Natural killer cell (primary cell): ENCODE results near the gene PAN2. TPM values are rescaled to one million over a fixed set of nuclear protein-coding genes. Genes with fewer than 3 reads are reported as not detected.
A peak's percentile ranks its signal among the peaks of the same experiment; 100 is the strongest.

Source experiments
- ATAC-seq, 3 donors: fragments of 150-1000 bp in 2 of 3; fragments of 200-7000 bp in 1 of 3; cut with Tn5 transposase; 1 replicate in 1 of 3; 2 replicates in 2 of 3; pipeline ENCODE4 v1.10.0; 2021; ENCODE audit warnings: mild to moderate bottlenecking in 2 of 3, moderate library complexity in 2 of 3
- DNase-seq, 2 donors: peaks; one replicate each; pipeline versions ENCODE4 v3.0.0 to v3.0.0-alpha.2; 2013 to 2021; ENCODE audit warnings: mixed read lengths in 1 of 2
- H3K27ac ChIP-seq: one replicate; pipeline ENCODE4 v1.5.1; 2013; ENCODE audit warnings: mild to moderate bottlenecking, low read length
- H3K27me3 ChIP-seq: one replicate; pipeline ENCODE4 v1.6.1; 2013; ENCODE audit warnings: low read length; ENCODE audit not compliant: control insufficient read depth, insufficient read depth
- H3K36me3 ChIP-seq: one replicate; pipeline ENCODE4 v1.6.1; 2013; ENCODE audit warnings: low read length; ENCODE audit not compliant: control insufficient read depth, insufficient read depth
- H3K4me1 ChIP-seq: one replicate; pipeline ENCODE4 v1.6.1; 2013; ENCODE audit warnings: low read length; ENCODE audit not compliant: control insufficient read depth, insufficient read depth
- H3K4me3 ChIP-seq: one replicate; pipeline ENCODE4 v1.5.1; 2013; ENCODE audit warnings: low read length
- H3K9me3 ChIP-seq: one replicate; pipeline ENCODE4 v1.6.1; 2013; ENCODE audit warnings: low read length; ENCODE audit not compliant: control insufficient read depth, insufficient read depth
- H3K27ac Mint-ChIP-seq, 2 donors: one replicate each; pipeline ENCODE4 v1.8.0; 2022; ENCODE audit warnings: mild to moderate bottlenecking in 2 of 2, mixed read lengths in 2 of 2, moderate library complexity in 1 of 2
- H3K27me3 Mint-ChIP-seq, 2 donors: one replicate each; pipeline ENCODE4 v1.8.0; 2022; ENCODE audit warnings: low read depth in 2 of 2, mixed read lengths in 2 of 2
- H3K36me3 Mint-ChIP-seq: one replicate; pipeline ENCODE4 v1.8.0; 2022; ENCODE audit warnings: mixed read lengths
- H3K4me1 Mint-ChIP-seq, 2 donors: one replicate each; pipeline ENCODE4 v1.8.0; 2022; ENCODE audit warnings: mixed read lengths in 2 of 2
- H3K4me3 Mint-ChIP-seq: one replicate; pipeline ENCODE4 v1.8.0; 2022; ENCODE audit warnings: mild to moderate bottlenecking, moderate library complexity, mixed read lengths
- H3K9me3 Mint-ChIP-seq, 2 donors: one replicate each; pipeline ENCODE4 v1.8.0; 2022; ENCODE audit warnings: mixed read lengths in 2 of 2
- CTCF ChIP-seq: fragments of 200-600 bp; IDR thresholded peaks from one replicate; pipeline ENCODE4 v1.8.0; 2022; ENCODE audit warnings: antibody characterized with exemption
- WGBS: methylation state at CpG from one replicate; pipeline ENCODE4 v1.1.7; 2013; ENCODE audit warnings: missing lambda C conversion rate; ENCODE audit not compliant: insufficient coverage; 5-methylcytosine and 5-hydroxymethylcytosine counted together
- intact Hi-C: fragments of 100-400 bp; cut with micrococcal nuclease; formaldehyde crosslinking; loops from one replicate; pipeline ENCODE4 v1.14.2; 2022
- total RNA-seq, 4 donors: library from RNA; stranded (reverse); fragments of 120-200 nt in 1 of 4; gene quantifications; one replicate each; pipeline versions ENCODE4 v1.2.3 to v1.2.4, GENCODE V29; 2013 to 2022

The PAN2 gene
- total RNA-seq, 3 donors from 2014 or later (not counting 1 experiment from before 2014, with no cell fraction given), result 86.2 to 117 (median 95.7) TPM

GRCh38 chr12:56307221-56307965, 26.4 kb downstream of the PAN2 start:
- intact Hi-C loops, result no loop called here
- Histone ChIP-seq H3K9me3 (no peaks in the 10 kb centered on the region), H3K27me3 (no peaks in the 10 kb centered on the region), H3K4me1 (no peaks in the 10 kb centered on the region), H3K27ac (no peak overlapping the region), H3K36me3 (peaks cover 38% of the 10 kb centered on the region), H3K4me3 (no peak overlapping the region)
- no peaks in the 10 kb centered on the region for H3K36me3 Mint-ChIP-seq
- no peak overlapping the region for H3K4me3 Mint-ChIP-seq
- WGBS, result 99% methylated on average over 6 of the region's 7 CpGs
- no peaks in the 10 kb centered on the region for H3K9me3 Mint-ChIP-seq
- H3K27ac Mint-ChIP-seq, result no peak overlapping the region
- no peak for ATAC-seq
- H3K27me3 Mint-ChIP-seq, result no peaks in the 10 kb centered on the region
- no peak for DNase-seq
- no peak for TF ChIP-seq CTCF
- H3K4me1 Mint-ChIP-seq, result peaks cover under 1% of the 10 kb centered on the region in 2 donors

GRCh38 chr12:56304872-56305590, 28.8 kb downstream of the PAN2 start:
- H3K4me3 ChIP-seq, result no peak overlapping the region
- H3K27ac ChIP-seq, result no peak overlapping the region
- no peaks in the 10 kb centered on the region for H3K36me3 Mint-ChIP-seq
- H3K27me3 ChIP-seq, result no peaks in the 10 kb centered on the region
- peaks cover 19 to 20% of the 10 kb centered on the region in 2 donors for H3K4me1 Mint-ChIP-seq
- ATAC-seq (no peak), DNase-seq (no peak)
- H3K9me3 Mint-ChIP-seq, result no peaks in the 10 kb centered on the region
- 92% methylated on average over 3 of the region's 8 CpGs for WGBS
- H3K36me3 ChIP-seq, result peaks cover 24% of the 10 kb centered on the region
- no peaks in the 10 kb centered on the region for H3K9me3 ChIP-seq
- no peak overlapping the region for H3K4me3 Mint-ChIP-seq
- H3K27ac Mint-ChIP-seq, result peak overlapping the region in 1 of 2 donors; percentile 27
- intact Hi-C loops, result no loop called here
- TF ChIP-seq CTCF, result no peak
- peaks cover 16% of the 10 kb centered on the region for H3K4me1 ChIP-seq
- H3K27me3 Mint-ChIP-seq, result no peaks in the 10 kb centered on the region

- Histone ChIP-seq H3K4me1 (peaks cover 20% of the 10 kb centered on the region), H3K9me3 (no peaks in the 10 kb centered on the region), H3K27me3 (no peaks in the 10 kb centered on the region), H3K4me3 (no peak overlapping the region), H3K36me3 (peaks cover 19% of the 10 kb centered on the region), H3K27ac (no peak overlapping the region)
- Mint-ChIP-seq H3K9me3 (no peaks in the 10 kb centered on the region), H3K27ac (no peak overlapping the region), H3K4me1 (peaks cover 25 to 26% of the 10 kb centered on the region in 2 donors), H3K27me3 (no peaks in the 10 kb centered on the region), H3K4me3 (no peak overlapping the region), H3K36me3 (no peaks in the 10 kb centered on the region)
- 100% methylated on average over 3 of the region's 3 CpGs for WGBS
- no peak for ATAC-seq
- no peak for DNase-seq
- intact Hi-C loops, result no loop called here
- TF ChIP-seq CTCF, result no peak
Observed at GRCh38 chr12:56304276-56304675, 29.5 kb downstream of the PAN2 start.
